Measurements from ENCODE around the gene KRTAP10-7. TPM values are rescaled to one million over a fixed set of nuclear protein-coding genes. Genes with fewer than 3 reads are reported as not detected.
"Not testable (repeated sequence)": the region's sequence is repeated elsewhere in the genome, so short reads cannot be mapped to it uniquely, and the experiment has no call there.

Gene KRTAP10-7
- total RNA-seq (2012; rRNA removed) = not detected in 2 replicates

- H3K4me3 ChIP-seq (ENCODE audit: low read length); H3K9ac ChIP-seq (ENCODE audit: low read depth, low read length); H3K4me2 ChIP-seq (ENCODE audit: low read length); H3K9me3 ChIP-seq (replicated peaks; ENCODE audit: low read length); H3K36me3 ChIP-seq (ENCODE audit: insufficient read depth, low read length); H3K4me1 ChIP-seq (ENCODE audit: control insufficient read depth, insufficient read depth, low read length): not testable (repeated sequence)
- H3K27me3 ChIP-seq (ENCODE audit: control insufficient read depth, insufficient read depth, low read length) = peaks cover 77% of the 10 kb centered on the region
These were observed at the start of gene KRTAP10-7 for GRCh38 chr21:44600118-44600978. TSS of gene KRTAP10-7 (plus strand) at chr21:44600597. CDS start at chr21:44600622, 25 bp downstream.

- H3K27me3 ChIP-seq (ENCODE audit: control insufficient read depth, insufficient read depth, low read length) = peaks cover 65% of the 10 kb centered on the region
- H3K36me3 ChIP-seq (ENCODE audit: insufficient read depth, low read length) = no peaks in the 10 kb centered on the region
- no peaks in the 10 kb centered on the region for H3K4me1 ChIP-seq (ENCODE audit: control insufficient read depth, insufficient read depth, low read length)
- no peak overlapping the region for H3K9ac ChIP-seq (ENCODE audit: low read depth, low read length)
- H3K9me3 ChIP-seq (replicated peaks; ENCODE audit: low read length) = no peaks in the 10 kb centered on the region
- no peak overlapping the region for H3K4me3 ChIP-seq (ENCODE audit: low read length)
- no peak overlapping the region for H3K4me2 ChIP-seq (ENCODE audit: low read length)
These were observed 49.6 kb upstream of the KRTAP10-7 start for GRCh38 chr21:44550807-44551206.

- H3K36me3 ChIP-seq (ENCODE audit: insufficient read depth, low read length) = no peaks in the 10 kb centered on the region
- H3K4me3 ChIP-seq (ENCODE audit: low read length) = no peak within 1 kb of the TSS
- H3K9me3 ChIP-seq (replicated peaks; ENCODE audit: low read length) = no peaks in the 10 kb centered on the region
- no peak within 1 kb of the TSS for H3K9ac ChIP-seq (ENCODE audit: low read depth, low read length)
- H3K4me2 ChIP-seq (ENCODE audit: low read length) = no peak within 1 kb of the TSS
- no peaks in the 10 kb centered on the region for H3K4me1 ChIP-seq (ENCODE audit: control insufficient read depth, insufficient read depth, low read length)
- peaks cover 67% of the 10 kb centered on the region for H3K27me3 ChIP-seq (ENCODE audit: control insufficient read depth, insufficient read depth, low read length)
These were observed 48.9 kb upstream of the KRTAP10-7 start, which contains the start of gene KRTAP10-2 for GRCh38 chr21:44551340-44551961. TSS of gene KRTAP10-2 (minus strand) at chr21:44551505. CDS start at chr21:44551458, 47 bp downstream.

DNA sequence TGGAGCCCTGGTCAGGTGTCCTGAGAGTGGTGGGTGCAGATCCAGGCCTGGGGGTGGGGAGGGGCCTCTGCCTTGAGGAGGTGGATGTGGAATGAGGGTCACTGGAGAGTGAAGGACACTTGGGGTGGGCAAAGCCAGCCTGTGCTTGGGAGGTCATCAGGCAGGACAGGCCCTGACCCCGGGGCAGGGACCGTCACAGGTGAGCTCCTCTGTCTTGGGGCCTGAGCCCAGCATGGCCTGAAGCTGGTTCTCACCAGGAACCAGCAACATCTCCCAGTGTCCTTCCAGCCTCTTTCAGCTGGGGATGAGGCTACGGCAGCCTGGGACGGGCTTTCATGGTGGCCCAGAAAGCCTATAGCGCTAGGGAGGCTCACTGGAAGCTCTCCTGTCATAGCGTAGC, 48.3 kb upstream of the KRTAP10-7 start:
- no peaks in the 10 kb centered on the region for H3K36me3 ChIP-seq (ENCODE audit: insufficient read depth, low read length)
- H3K27me3 ChIP-seq (ENCODE audit: control insufficient read depth, insufficient read depth, low read length) = peaks cover 74% of the 10 kb centered on the region
- H3K9me3 ChIP-seq (replicated peaks; ENCODE audit: low read length) = no peaks in the 10 kb centered on the region
- H3K9ac ChIP-seq (ENCODE audit: low read depth, low read length) = no peak overlapping the region
- no peak overlapping the region for H3K4me2 ChIP-seq (ENCODE audit: low read length)
- H3K4me3 ChIP-seq (ENCODE audit: low read length) = no peak overlapping the region
- H3K4me1 ChIP-seq (ENCODE audit: control insufficient read depth, insufficient read depth, low read length) = no peaks in the 10 kb centered on the region

- Histone ChIP-seq H3K36me3 (ENCODE audit: insufficient read depth, low read length) (no peaks in the 10 kb centered on the region), H3K27me3 (ENCODE audit: control insufficient read depth, insufficient read depth, low read length) (peaks cover 80% of the 10 kb centered on the region), H3K9ac (ENCODE audit: low read depth, low read length) (no peak overlapping the region), H3K4me1 (ENCODE audit: control insufficient read depth, insufficient read depth, low read length) (no peaks in the 10 kb centered on the region), H3K4me3 (ENCODE audit: low read length) (no peak overlapping the region), H3K4me2 (ENCODE audit: low read length) (no peak overlapping the region), H3K9me3 (replicated peaks; ENCODE audit: low read length) (no peaks in the 10 kb centered on the region)
These were observed 47.7 kb upstream of the KRTAP10-7 start for GRCh38 chr21:44552681-44553080.

- no peaks in the 10 kb centered on the region for H3K36me3 ChIP-seq (ENCODE audit: insufficient read depth, low read length)
- H3K9ac ChIP-seq (ENCODE audit: low read depth, low read length) = no peak overlapping the region
- no peaks in the 10 kb centered on the region for H3K4me1 ChIP-seq (ENCODE audit: control insufficient read depth, insufficient read depth, low read length)
- no peak overlapping the region for H3K4me2 ChIP-seq (ENCODE audit: low read length)
- H3K9me3 ChIP-seq (replicated peaks; ENCODE audit: low read length) = no peaks in the 10 kb centered on the region
- no peak overlapping the region for H3K4me3 ChIP-seq (ENCODE audit: low read length)
- peaks cover 83% of the 10 kb centered on the region for H3K27me3 ChIP-seq (ENCODE audit: control insufficient read depth, insufficient read depth, low read length)
These were observed 45.1 kb upstream of the KRTAP10-7 start for GRCh38 chr21:44555200-44555875.

DNA sequence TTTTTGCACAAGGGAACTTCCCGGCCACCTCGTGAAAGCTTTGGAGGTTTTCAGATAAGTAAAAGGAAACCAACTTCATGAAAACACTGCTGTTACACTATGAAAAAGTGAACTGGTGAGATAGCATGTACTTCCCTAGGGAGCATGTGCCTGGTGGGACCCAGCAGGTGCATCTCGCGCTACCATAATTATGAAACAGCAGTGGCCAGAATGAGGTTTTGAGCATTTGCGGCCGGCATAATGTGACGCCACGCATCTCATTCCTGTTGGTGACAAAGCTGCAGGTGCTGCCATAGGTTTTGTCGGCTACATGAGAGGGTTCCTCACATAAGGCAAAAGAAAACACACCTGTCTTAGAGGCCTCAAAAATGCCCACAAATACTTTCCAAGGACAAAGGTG, 43.5 kb upstream of the KRTAP10-7 start:
- peaks cover 75% of the 10 kb centered on the region for H3K27me3 ChIP-seq (ENCODE audit: control insufficient read depth, insufficient read depth, low read length)
- no peaks in the 10 kb centered on the region for H3K9me3 ChIP-seq (replicated peaks; ENCODE audit: low read length)
- H3K9ac ChIP-seq (ENCODE audit: low read depth, low read length) = no peak overlapping the region
- H3K36me3 ChIP-seq (ENCODE audit: insufficient read depth, low read length) = no peaks in the 10 kb centered on the region
- no peak overlapping the region for H3K4me2 ChIP-seq (ENCODE audit: low read length)
- no peaks in the 10 kb centered on the region for H3K4me1 ChIP-seq (ENCODE audit: control insufficient read depth, insufficient read depth, low read length)
- H3K4me3 ChIP-seq (ENCODE audit: low read length) = no peak overlapping the region

DNA sequence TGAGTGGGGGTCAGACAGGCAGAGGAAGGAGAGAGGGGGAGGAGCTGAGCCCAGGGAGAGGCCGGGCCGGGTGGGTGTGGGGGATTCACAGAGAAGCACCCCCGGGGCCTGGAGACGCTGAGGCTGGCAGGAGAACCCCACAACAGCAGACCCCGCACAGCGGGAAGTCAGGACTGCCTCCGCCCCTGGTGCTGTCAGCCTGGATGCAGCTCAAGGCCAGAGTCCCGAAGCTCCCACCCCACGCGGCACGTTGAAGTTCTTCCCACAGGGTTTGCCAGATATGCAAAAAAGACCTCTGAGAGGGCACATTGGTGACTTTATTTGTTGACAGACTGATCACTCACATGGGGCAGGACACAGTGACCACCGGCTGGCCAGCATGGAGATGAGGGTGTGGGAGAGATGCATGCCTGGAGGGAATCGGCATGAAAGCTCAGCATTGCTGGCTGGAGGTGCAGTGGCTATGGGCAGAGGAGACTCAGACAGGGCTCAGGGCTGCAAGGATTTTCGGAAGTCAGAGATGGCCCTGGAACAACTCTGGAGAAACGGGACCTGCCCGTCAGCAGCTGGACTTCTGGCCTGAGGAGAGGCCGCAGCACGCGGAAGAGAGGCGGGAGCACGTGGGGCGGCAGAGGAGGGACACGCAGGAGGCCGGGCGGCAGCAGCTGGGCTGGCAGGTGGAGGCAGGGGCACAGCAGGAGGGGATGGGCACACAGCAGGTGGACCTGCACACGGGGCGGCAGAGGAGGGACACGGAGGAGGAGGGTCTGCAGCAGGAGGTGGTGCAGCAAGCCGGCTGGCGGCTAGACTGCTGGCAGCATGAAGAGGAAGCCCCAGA, 42.7 kb upstream of the KRTAP10-7 start:
- no peak overlapping the region for H3K9ac ChIP-seq (ENCODE audit: low read depth, low read length)
- H3K4me2 ChIP-seq (ENCODE audit: low read length) = no peak overlapping the region
- no peaks in the 10 kb centered on the region for H3K4me1 ChIP-seq (ENCODE audit: control insufficient read depth, insufficient read depth, low read length)
- H3K36me3 ChIP-seq (ENCODE audit: insufficient read depth, low read length) = no peaks in the 10 kb centered on the region
- H3K4me3 ChIP-seq (ENCODE audit: low read length) = no peak overlapping the region
- peaks cover 67% of the 10 kb centered on the region for H3K27me3 ChIP-seq (ENCODE audit: control insufficient read depth, insufficient read depth, low read length)
- no peaks in the 10 kb centered on the region for H3K9me3 ChIP-seq (replicated peaks; ENCODE audit: low read length)

GRCh38 chr21:44558329-44558675, 42.1 kb upstream of the KRTAP10-7 start:
- not testable (repeated sequence) for H3K4me1 ChIP-seq (ENCODE audit: control insufficient read depth, insufficient read depth, low read length); H3K9me3 ChIP-seq (replicated peaks; ENCODE audit: low read length); H3K4me2 ChIP-seq (ENCODE audit: low read length); H3K36me3 ChIP-seq (ENCODE audit: insufficient read depth, low read length); H3K4me3 ChIP-seq (ENCODE audit: low read length); H3K9ac ChIP-seq (ENCODE audit: low read depth, low read length)
- peaks cover 61% of the 10 kb centered on the region for H3K27me3 ChIP-seq (ENCODE audit: control insufficient read depth, insufficient read depth, low read length)

DNA sequence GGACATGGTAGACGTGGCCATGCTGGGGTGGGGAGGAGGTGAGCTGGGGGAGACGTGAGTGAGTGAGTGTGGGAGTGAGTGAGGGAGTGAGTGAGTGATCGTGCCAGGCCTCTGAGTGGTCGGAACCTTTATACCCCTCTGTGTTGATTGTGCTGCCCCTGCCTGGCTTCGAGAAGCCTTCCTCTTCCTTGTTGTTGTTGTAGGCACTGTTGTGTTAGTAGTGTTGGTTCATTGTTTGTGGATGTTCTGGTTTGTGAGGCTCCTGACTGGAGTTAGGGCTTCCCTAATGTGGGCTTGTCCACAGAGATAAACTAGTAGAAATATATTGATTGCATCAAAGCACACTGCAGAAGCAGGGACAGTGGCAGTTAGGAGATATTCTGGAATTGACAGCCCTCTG, 41.7 kb upstream of the KRTAP10-7 start, which contains the start of gene KRTAP10-3:
Gene KRTAP10-3 (minus strand): TSS at position 101 of the 400 bp plus-strand sequence. CDS start 80 bp downstream, at position 21.
- no peak within 1 kb of the TSS for H3K9ac ChIP-seq (ENCODE audit: low read depth, low read length)

DNA sequence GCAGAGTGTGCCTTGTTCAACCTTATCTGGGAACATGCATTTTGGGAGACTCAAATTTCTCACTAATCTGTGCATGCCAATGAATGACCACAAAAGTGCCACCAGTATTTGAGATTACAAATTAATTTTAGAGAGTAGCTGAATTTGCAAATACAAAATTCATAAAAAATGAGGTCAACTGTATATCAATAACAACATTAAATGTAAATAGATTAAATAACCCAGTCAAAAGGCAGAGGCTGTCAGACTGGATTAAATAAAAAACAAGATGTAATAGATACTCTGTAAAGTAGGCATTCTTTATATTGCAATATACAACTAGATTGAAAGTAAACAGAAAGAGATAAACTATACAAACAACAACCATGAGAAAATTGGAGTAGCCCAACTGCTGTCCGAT, 36.3 kb upstream of the KRTAP10-7 start:
- Histone ChIP-seq H3K4me3 (ENCODE audit: low read length) (no peak overlapping the region), H3K9ac (ENCODE audit: low read depth, low read length) (no peak overlapping the region), H3K4me2 (ENCODE audit: low read length) (no peak overlapping the region), H3K36me3 (ENCODE audit: insufficient read depth, low read length) (no peaks in the 10 kb centered on the region), H3K9me3 (replicated peaks; ENCODE audit: low read length) (no peaks in the 10 kb centered on the region), H3K27me3 (ENCODE audit: control insufficient read depth, insufficient read depth, low read length) (peaks cover 22% of the 10 kb centered on the region), H3K4me1 (ENCODE audit: control insufficient read depth, insufficient read depth, low read length) (no peaks in the 10 kb centered on the region)

More for the DNA sequence above, 41.7 kb upstream of the KRTAP10-7 start, which contains the start of gene KRTAP10-3:
- Histone ChIP-seq H3K27me3 (ENCODE audit: control insufficient read depth, insufficient read depth, low read length) (peaks cover 59% of the 10 kb centered on the region), H3K9me3 (replicated peaks; ENCODE audit: low read length) (no peaks in the 10 kb centered on the region), H3K4me3 (ENCODE audit: low read length) (no peak within 1 kb of the TSS), H3K36me3 (ENCODE audit: insufficient read depth, low read length) (no peaks in the 10 kb centered on the region), H3K4me1 (ENCODE audit: control insufficient read depth, insufficient read depth, low read length) (no peaks in the 10 kb centered on the region), H3K4me2 (ENCODE audit: low read length) (no peak within 1 kb of the TSS)
